T-helper 2 cell treated with Interferon-gamma antibody and Interleukin-4, amounts not matched to agents 100 ng/mL and 5 ng/mL, for 36 hours (primary cell): ENCODE measurements around the gene FERMT2. TPM values are rescaled to one million over a fixed set of nuclear protein-coding genes. Genes with fewer than 3 reads are reported as not detected.
"Not testable (repeated sequence)": the region's sequence is repeated elsewhere in the genome, so short reads cannot be mapped to it uniquely, and the experiment has no call there.

Experiments
- intact Hi-C: fragments of 100-400 bp; cut with micrococcal nuclease; formaldehyde crosslinking; loops from one replicate; pipeline ENCODE4 v1.15.1; 2023
- total RNA-seq: library from RNA; stranded (reverse); gene quantifications from 2 replicates; pipeline ENCODE4 v1.2.3, GENCODE V29; 2022

Gene FERMT2
- total RNA-seq, 1 donor from 2014 or later: 1.3 TPM

DNA sequence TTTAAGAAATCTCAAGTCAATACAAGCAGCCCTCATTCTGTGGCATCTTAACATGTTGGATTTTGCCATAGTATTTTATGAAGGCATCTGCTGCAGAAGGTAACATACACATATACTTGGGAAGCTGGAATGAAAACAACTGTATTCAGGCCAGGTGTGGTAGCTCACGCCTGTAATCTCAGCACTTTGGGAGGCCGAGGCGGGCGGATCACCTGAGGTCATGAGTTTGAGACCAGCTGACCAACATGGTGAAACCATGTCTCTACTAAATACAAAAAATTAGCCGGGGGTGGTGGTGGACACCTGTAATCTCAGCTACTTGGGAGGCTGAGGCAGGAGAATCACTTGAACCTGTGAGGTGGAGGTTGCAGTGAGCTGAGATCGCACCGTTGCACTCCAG lies 86.0 kb downstream of the FERMT2 start:
- intact Hi-C loops: not testable (repeated sequence)

GRCh38 chr14:52863334-52863700 lies 87.5 kb downstream of the FERMT2 start:
- intact Hi-C loops: no loop called here

DNA sequence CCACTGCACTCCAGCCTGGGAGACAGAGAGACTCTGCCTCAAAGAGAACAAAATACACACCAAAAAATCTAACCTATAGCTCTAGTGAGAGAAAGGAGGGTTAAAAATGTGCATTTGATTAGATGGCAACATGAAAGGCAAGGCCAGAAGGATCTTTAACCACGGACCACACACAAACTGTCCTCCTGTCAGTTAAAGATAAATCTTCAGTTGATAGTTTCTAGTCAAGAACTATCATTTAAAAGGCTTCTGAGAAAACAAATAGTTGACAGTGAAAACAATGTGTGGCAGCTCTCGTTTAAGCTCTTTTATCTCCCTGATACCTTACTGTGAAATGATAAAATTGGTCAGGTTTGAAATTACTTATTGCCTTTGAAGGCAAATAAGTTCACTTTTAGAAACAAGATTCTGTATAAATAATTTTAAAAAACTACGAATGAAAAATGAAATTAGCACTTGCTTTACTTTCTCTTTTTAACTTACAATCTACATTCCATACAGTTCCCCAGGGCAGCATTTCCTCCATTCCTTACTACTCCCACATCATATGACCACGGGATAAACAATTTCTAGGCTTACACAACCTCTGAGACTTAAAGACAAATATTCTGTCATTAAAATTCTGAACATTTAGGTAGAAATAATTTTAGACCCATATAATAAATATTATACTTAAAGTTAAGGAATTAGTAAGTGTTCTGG lies 88.1 kb downstream of the FERMT2 start:
- intact Hi-C loops: no loop called here

DNA sequence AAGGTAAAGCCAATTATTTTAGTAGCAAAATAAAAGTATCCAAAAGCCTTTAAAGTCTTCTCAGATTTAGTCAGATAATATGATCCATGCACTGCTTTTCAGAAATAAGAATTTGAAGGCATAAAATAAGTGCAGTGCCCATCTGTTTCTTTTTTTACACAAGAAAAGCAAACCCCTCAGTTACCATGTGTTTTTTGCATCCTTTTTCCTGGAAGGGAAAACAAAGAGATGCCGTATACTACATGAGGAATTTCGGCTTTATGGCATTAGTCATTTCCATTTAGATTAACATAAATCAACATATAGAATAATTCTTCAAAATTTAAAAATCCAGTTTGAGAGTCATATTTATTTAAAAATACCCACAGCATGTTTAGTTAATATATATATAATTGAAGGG lies 89.4 kb downstream of the FERMT2 start:
- intact Hi-C loops: no loop called here

GRCh38 chr14:52860910-52861309 lies 89.9 kb downstream of the FERMT2 start:
- intact Hi-C loops: no loop called here

DNA sequence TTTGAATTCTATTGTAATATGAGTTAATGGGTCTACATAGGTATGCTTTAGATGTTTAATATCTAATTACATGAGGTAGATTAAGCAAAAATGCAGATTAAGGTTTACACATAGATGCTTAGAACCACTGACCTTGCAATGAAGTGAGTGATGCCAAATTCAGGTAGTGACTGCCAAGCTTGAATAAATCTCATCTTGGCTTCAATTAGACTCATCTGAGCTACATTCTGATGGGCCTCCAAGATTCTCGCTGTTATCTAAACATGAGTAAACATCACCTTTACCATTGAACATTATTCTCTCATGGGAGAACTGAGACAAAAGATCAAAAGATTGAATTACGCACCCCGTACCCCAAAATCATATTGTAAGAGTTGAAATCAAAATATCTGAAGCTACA lies 90.6 kb downstream of the FERMT2 start:
- intact Hi-C loops: no loop called here

DNA sequence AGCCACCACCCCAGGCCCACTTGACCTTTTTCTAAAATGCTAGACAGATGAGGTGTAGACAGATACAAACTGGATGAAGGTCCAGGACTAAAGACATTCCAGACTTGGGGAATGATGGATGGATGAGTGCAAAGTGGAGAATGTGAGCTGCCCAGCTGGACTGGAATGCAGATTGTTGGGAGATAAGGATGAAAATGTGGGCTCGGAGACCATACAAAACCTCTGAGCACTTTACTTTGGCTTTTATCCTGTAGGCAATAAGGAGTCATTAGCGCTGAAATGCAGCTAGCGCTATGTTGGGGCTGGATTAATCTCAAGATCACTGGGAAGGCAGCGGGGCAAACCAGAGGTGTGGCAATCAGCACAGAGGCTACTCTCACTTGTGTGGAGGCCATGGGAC lies 94.7 kb downstream of the FERMT2 start:
- intact Hi-C loops: no loop called here

DNA sequence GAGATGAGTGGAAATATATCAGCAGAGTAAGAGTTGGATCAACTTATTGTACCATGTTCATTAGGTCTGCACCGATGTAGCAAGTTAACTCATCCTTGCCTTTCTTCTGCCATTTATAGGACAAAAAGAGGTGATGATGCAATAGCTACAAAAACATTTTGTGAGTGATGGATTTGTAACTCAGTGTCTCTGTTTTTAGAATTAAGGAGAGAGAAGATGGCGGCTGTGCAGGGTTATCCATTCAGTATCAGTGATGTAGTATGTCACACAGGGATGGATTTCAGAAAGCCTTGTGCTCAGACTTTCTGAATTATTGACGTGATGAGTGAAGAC lies 97.4 kb downstream of the FERMT2 start:
- intact Hi-C loops: no loop called here

DNA sequence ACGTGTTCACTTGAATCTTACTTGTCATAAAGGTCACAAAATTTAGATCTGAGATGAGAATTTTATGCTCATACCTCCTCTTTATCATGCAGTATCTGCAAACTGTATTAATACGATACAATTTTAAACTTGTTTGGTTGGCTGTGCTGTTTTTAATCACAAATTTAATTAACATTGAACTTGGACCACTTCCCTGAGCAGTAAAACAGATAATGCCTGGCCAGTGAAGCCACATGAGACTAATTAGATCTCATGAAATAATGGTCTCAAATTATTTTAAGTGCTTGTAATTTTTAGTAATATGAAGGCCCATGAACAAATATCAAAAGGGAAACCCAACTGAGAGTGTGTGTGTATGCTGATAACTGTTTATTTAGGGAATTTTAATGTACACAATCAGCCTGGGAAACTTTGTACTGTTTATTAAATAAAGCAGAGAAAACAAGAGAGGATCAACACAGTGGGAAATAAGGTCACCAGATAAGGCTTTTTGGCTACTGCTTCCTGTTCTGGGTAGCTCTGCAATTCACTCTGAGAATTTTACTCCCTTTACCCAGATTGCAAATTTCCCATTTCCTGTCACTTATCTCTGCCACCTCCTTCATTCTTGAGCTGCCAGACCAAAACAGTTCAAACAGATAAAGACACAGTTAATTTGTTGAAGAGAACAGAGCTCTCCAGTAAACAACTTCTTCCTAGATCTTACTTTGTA lies 97.9 kb downstream of the FERMT2 start:
- intact Hi-C loops: no loop called here

GRCh38 chr14:52850451-52850909 lies 100.4 kb downstream of the FERMT2 start:
- intact Hi-C loops: no loop called here

DNA sequence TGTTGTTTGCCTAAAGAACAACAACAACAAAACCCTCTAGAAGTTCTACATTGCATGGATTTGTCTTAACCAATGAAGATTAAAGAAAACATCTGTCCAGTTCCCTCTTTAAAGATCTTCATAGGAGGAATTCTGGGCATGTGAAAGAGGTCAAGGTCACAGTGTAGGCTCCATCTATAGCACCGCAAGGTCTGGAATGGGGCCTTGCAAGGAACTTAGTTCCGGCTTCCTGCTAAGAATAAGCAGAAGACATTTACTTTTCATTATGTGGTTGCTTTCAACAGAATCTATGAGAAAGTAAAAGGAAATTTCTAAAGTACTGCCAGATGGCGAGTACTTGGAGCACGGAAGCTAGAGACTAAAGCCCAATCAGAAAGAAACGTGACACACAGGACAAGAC lies 102.2 kb downstream of the FERMT2 start:
- intact Hi-C loops: no loop called here

GRCh38 chr14:52846591-52846990 lies 104.3 kb downstream of the FERMT2 start:
- intact Hi-C loops: no loop called here

DNA sequence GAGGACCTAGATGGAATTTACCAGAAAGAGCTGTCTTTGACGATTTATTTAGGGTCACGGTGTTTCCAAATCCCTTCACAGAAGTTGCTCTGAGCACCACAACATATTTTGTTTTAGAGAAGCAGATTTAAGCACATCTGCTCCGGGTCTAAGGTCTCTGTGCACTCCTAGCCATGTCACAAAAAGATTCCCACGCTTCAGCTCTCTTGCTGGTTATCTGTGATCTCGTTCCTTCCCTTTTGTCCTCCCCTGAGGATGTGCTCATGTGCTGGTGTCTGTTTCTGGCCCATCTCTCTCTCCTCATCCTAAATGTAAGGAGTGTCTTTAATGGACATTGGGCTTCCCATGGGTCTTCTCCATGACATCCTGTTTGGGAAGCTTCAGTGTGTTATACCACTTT lies 105.8 kb downstream of the FERMT2 start:
- intact Hi-C loops: no loop called here

- intact Hi-C loops: no loop called here
Measured at GRCh38 chr14:52844262-52845060, 106.4 kb downstream of the FERMT2 start.

DNA sequence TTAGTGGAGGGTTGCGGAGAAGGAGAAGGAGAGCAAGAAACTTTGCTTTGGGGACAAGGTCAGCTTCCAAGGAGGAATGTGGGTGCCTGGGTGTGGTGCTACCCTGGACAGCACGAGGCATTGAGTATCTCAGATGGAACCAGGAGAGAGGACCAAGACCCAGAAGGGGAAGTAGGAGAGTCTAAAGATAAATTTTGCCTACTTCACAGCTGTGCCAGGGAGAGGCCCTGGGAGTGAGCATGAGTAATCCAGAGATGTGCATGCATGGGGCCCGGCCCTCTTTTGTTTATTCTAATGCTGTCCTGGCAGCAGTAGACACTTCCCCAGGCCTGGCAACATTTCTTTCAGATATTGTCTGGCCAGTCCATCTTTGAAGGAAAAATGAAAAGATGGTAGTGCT lies 110.0 kb downstream of the FERMT2 start:
- intact Hi-C loops: no loop called here

GRCh38 chr14:52837451-52837850 lies 113.4 kb downstream of the FERMT2 start:
- intact Hi-C loops: no loop called here

- intact Hi-C loops: no loop called here
Measured at GRCh38 chr14:52836063-52836462, 114.8 kb downstream of the FERMT2 start.

DNA sequence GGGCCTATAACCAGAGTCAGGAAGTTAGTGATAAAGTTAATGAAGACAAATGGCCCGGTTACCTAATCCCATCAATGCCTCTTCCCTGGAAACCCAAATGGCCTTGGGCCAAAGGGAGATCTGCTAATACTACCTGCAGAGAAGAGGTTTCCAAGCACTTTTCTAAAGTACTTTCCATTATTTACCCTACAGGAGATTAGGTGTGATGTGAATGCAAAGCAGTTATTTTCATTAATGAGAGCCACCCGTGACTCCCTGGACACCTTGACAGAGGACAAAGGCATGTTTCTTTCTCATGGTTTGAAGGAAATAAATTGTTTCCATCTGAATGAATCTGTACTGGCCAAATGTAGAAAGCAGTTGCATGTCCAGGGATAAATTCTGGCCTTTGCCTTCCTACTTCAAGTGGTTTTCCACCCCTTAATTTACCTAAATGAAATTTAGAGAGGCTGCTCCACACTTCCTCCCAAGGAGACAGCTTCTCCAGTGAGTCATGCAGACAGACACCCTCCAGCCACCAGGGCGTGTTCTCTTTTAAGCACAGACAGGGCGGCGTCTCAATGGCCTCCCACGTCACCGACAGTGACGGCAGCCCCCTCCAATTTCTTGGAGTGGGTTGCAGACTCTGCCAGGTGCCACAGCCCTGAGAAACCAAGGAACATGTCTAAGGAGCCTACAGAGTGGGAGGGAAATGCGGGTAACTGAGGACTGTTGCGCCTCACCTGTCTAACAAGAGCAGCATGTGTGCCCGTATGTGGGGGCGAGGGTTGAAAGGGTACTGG lies 115.5 kb downstream of the FERMT2 start:
- intact Hi-C loops: no loop called here

DNA sequence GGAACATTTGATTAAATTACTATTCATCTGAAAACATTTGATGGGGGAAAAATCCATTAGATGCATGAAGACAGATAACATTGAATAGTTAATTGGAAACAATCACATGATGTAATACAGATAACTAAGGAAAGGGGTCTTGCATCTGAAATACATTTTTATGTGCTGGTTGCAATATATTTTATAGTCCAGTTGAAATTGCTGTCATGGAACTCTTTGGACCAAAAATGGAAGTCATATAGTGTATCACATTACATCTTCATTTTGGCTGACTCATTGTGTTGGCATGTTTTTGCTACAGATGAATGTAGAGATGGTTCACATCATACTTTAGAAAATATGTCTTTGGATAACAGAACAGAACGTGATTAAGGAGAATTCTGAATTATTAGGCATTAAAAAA lies 116.4 kb downstream of the FERMT2 start:
- intact Hi-C loops: no loop called here

GRCh38 chr14:52833891-52834290 lies 117.0 kb downstream of the FERMT2 start:
- intact Hi-C loops: no loop called here

DNA sequence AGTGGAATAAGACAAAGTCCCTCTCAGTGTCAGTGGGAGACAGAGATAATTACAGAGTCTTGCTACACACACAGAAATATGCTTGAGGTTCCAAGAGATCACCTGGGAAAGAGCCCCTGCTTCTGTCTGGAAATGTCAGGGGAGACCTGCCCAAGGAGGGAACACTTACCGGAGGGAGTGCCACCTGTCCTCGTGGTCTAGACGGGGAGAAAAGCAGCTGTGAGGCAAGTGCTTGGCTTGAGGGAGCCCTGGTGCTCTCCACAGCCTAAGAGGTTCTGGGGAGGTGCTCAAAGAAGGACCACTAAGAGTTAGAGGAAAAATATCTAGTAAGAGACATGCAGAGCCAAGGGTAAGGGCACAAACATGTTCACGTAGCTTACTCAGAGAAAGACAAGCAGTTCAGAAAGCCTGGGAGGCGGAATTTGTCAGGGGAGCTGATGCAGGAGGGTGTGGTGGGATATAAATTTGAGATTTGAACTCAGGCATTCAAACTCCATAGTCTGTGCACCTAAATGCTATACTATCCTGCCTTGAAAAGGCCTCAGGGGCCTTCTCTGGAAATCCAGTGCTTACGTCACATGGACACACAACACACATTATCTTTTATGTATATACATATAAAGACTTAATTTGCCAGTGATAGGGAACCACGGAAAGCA lies 121.2 kb downstream of the FERMT2 start:
- intact Hi-C loops: loop anchor here (10.0 kb wide), 1 partner anchor 325 kb away; the partner anchor contains the start of gene DDHD1
